HepG2 (cell line): Measurements from ENCODE around the gene CORO1C. TPM values are rescaled to one million over a fixed set of nuclear protein-coding genes. Genes with fewer than 3 reads are reported as not detected.
A peak's percentile ranks its signal among the peaks of the same experiment; 100 is the strongest.

Experiments
- FOXJ3 ChIP-seq: sonication (generic); formaldehyde crosslinking; IDR thresholded peaks from 2 replicates; pipeline ENCODE4 v1.4.0; 2020; ENCODE audit warnings: missing genetic modification reagents, mild to moderate bottlenecking, borderline replicate concordance
- FOXO1 ChIP-seq: sonication (generic); formaldehyde crosslinking; IDR thresholded peaks from 2 replicates; pipeline ENCODE4 v1.4.0; 2020; ENCODE audit warnings: missing genetic modification reagents
- HIVEP1 ChIP-seq: sonication (generic); formaldehyde crosslinking; IDR thresholded peaks from 2 replicates; pipeline ENCODE4 v1.4.0; 2020; ENCODE audit warnings: mild to moderate bottlenecking, missing genetic modification reagents
- HOXA5 ChIP-seq: sonication (generic); formaldehyde crosslinking; IDR thresholded peaks from 2 replicates; pipeline ENCODE4 v1.4.0; 2020; ENCODE audit warnings: missing genetic modification reagents
- MED1 ChIP-seq: sonication (generic); formaldehyde crosslinking; IDR thresholded peaks from 2 replicates; pipeline ENCODE4 v1.4.0; 2020; ENCODE audit warnings: missing genetic modification reagents
- NR2F1 ChIP-seq, 2 experiments: fragments of 450-650 bp in 1 of 2; formaldehyde crosslinking in 1 of 2; IDR thresholded peaks; 2 replicates each; pipeline versions ENCODE4 v1.5.0 to v1.6.1; 2016 to 2020; ENCODE audit warnings: mild to moderate bottlenecking in 1 of 2, missing compliant biosample characterization in 1 of 2, missing genetic modification reagents in 1 of 2, moderate library complexity in 1 of 2
- PAWR ChIP-seq: sonication (generic); formaldehyde crosslinking; IDR thresholded peaks from 2 replicates; pipeline ENCODE4 v1.4.0; 2020; ENCODE audit warnings: missing genetic modification reagents, mild to moderate bottlenecking, borderline replicate concordance
- PRDM10 ChIP-seq: sonication (generic); formaldehyde crosslinking; IDR thresholded peaks from 2 replicates; pipeline ENCODE4 v1.4.0; 2020; ENCODE audit warnings: low read depth, missing genetic modification reagents
- RXRA ChIP-seq: sonication (generic); formaldehyde crosslinking; IDR thresholded peaks from 2 replicates; pipeline ENCODE4 v1.5.1; 2020; ENCODE audit warnings: missing genetic modification reagents
- SALL1 ChIP-seq: sonication (generic); formaldehyde crosslinking; IDR thresholded peaks from 2 replicates; pipeline ENCODE4 v1.8.0; 2022; ENCODE audit warnings: mild to moderate bottlenecking, missing genetic modification reagents
- SPEN ChIP-seq: sonication (generic); formaldehyde crosslinking; IDR thresholded peaks from 2 replicates; pipeline ENCODE4 v1.5.1; 2020; ENCODE audit warnings: low read depth, mild to moderate bottlenecking, missing genetic modification reagents
- TGIF2 ChIP-seq: IDR thresholded peaks from 2 replicates; pipeline ENCODE4 v1.6.1; 2016; ENCODE audit warnings: control low read depth, missing compliant biosample characterization
- ZBTB2 ChIP-seq: sonication (generic); formaldehyde crosslinking; IDR thresholded peaks from 2 replicates; pipeline ENCODE4 v1.8.0; 2022; ENCODE audit warnings: low read depth, missing genetic modification reagents
- ZMAT3 ChIP-seq: sonication (generic); formaldehyde crosslinking; conservative IDR thresholded peaks from 2 replicates; pipeline ENCODE4 v1.7.0; 2021; ENCODE audit warnings: missing genetic modification reagents
- ZNF354B ChIP-seq: sonication (generic); formaldehyde crosslinking; IDR thresholded peaks from 2 replicates; pipeline ENCODE4 v1.8.0; 2022; ENCODE audit warnings: mild to moderate bottlenecking, missing genetic modification reagents
- ZNF546 ChIP-seq: sonication (generic); formaldehyde crosslinking; conservative IDR thresholded peaks from 2 replicates; pipeline ENCODE4 v1.8.1; 2023; ENCODE audit warnings: mild to moderate bottlenecking, missing genetic modification reagents
- ZNF678 ChIP-seq: sonication (generic); formaldehyde crosslinking; IDR thresholded peaks from 2 replicates; pipeline ENCODE4 v1.4.0; 2020; ENCODE audit warnings: mild to moderate bottlenecking, missing genetic modification reagents
- ZNF776 ChIP-seq: sonication (generic); formaldehyde crosslinking; IDR thresholded peaks from 2 replicates; pipeline ENCODE4 v1.4.0; 2020; ENCODE audit warnings: mild to moderate bottlenecking, missing genetic modification reagents
- ZNF788 ChIP-seq: sonication (generic); formaldehyde crosslinking; IDR thresholded peaks from 2 replicates; pipeline ENCODE4 v1.5.0; 2020; ENCODE audit warnings: mild to moderate bottlenecking, missing genetic modification reagents, borderline replicate concordance
- ZNF891 ChIP-seq: sonication (generic); formaldehyde crosslinking; IDR thresholded peaks from 2 replicates; pipeline ENCODE4 v1.5.0; 2020; ENCODE audit warnings: mild to moderate bottlenecking, missing genetic modification reagents
- polyA plus RNA-seq, 8 experiments: library from polyadenylated mRNA; depleted of rRNA in 3 of 8; stranded (reverse) in 7 of 8; unstranded in 1 of 8; fragments of >200 nt; fragmentation: Illumina TruSeq in 4 of 8; extraction: Trizol in 4 of 8; gene quantifications; 2 replicates each; pipeline versions ENCODE4 v1.2.1 to v1.2.3, GENCODE V29; 2011 to 2016; ENCODE audit warnings: low read depth in 4 of 8, missing spikeins in 1 of 8, mixed read lengths in 1 of 8; ENCODE audit not compliant: insufficient read depth in 1 of 8
- total RNA-seq, 5 experiments: library from RNA; depleted of rRNA; stranded (reverse); fragments of >200 nt; fragmentation: Illumina TruSeq; extraction: Trizol; gene quantifications; 2 replicates each; pipeline ENCODE4 v1.2.3, GENCODE V29; 2016; ENCODE audit warnings: low read depth in 1 of 5

Gene CORO1C
- total and polyA plus RNA-seq, 2 of the 13 experiments (the other 11 are each of a cell fraction or from before 2014, with no cell fraction given): 73.7 to 131 TPM

DNA sequence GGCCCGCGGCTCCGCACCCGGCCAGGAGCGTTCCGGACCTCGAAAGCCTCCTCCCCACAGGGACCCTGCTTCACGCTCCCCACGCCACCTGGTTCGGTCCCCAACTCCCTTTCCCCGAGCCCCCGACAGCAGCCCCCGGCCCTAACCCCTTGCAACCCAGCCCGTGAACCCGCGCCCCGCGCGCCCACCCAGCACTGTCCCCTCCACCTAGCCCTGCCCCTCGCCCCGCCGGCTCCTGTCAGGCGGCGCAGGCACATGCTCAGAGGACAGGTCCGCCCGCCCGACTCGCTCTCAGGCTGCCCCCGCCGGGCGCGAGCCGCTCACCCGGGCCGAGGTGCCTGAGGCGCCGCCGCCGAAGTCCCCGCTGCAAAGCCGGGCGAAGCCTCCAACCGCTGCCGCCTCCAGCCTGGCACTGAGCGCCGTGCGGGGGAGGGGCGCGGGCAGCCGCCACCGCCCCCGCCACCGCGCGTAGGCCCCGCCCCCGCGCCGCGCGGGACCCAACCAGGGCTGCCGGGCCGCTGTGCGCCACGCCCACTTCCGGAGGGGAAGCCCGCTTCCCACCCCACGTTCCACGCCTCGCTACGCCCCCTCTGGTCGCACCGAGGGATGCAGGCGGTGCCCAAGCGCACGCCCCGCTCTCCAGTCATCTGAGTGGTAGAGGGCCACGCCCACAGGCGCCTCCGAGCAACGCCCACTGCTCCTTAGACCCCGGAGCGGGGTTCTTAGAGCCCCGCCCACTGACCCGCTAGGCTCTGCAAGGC lies at the start of gene CORO1C (continued):
- peak; percentile 10; the same call in 1 of the 2 replicates for TF ChIP-seq ZNF788 (CRISPR knock-in tag)
- no peak for TF ChIP-seq PAWR (CRISPR knock-in tag)
- no peak; the same call in 1 of the 2 replicates for TF ChIP-seq ZNF776 (CRISPR knock-in tag)
- TF ChIP-seq MED1 (CRISPR knock-in tag): peak; percentile 69
- TF ChIP-seq TGIF2: peak; percentile 77
- peak; percentile 22; the same call in 1 of the 2 replicates for TF ChIP-seq ZNF546 (CRISPR knock-in tag)
- no peak for TF ChIP-seq ZNF678 (CRISPR knock-in tag)
- no peak for TF ChIP-seq ZNF891 (CRISPR knock-in tag)
- no peak for TF ChIP-seq NR2F1 (CRISPR knock-in tag; IDR thresholded peaks at IDR 0.05)
- TF ChIP-seq ZBTB2 (CRISPR knock-in tag): 0 out of 2 replicates have a peak, but pooled peaks have one; percentile 42
- TF ChIP-seq HIVEP1 (CRISPR knock-in tag): peak; percentile 93
- peak; percentile 81 for TF ChIP-seq SPEN
- TF ChIP-seq ZMAT3 (CRISPR knock-in tag): no peak; the same call in 1 of the 2 replicates
- no peak for TF ChIP-seq PRDM10 (CRISPR knock-in tag)
- no peak; the same call in 1 of the 2 replicates for TF ChIP-seq FOXJ3
- TF ChIP-seq SALL1 (CRISPR knock-in tag): peak; percentile 70
- TF ChIP-seq RXRA: no peak
- TF ChIP-seq HOXA5 (CRISPR knock-in tag): no peak
- no peak for TF ChIP-seq ZNF354B (CRISPR knock-in tag)
- no peak for TF ChIP-seq FOXO1
